Bronchial epithelial cell (primary cell): Measurements from ENCODE around the gene CLNK. TPM values are rescaled to one million over a fixed set of nuclear protein-coding genes. Genes with fewer than 3 reads are reported as not detected.

Experiments
- DNase-seq: peaks from one replicate; pipeline ENCODE4 v3.0.0-alpha.2; 2010; ENCODE audit warnings: low read depth
- FAIRE-seq: peaks from 2 replicates; lab custom pipeline; 2011; peaks lifted over from hg19 to GRCh38; lab: Jason Lieb, UNC
- H3K27me3 ChIP-seq: 2 replicates; pipeline ENCODE4 v1.5.1; 2011; ENCODE audit warnings: low read length; ENCODE audit not compliant: control insufficient read depth, insufficient read depth
- H3K36me3 ChIP-seq: 2 replicates; pipeline ENCODE4 v1.5.1; 2011; ENCODE audit warnings: low read length; ENCODE audit not compliant: control insufficient read depth, insufficient read depth
- H3K4me3 ChIP-seq: 2 replicates; pipeline ENCODE4 v1.5.1; 2011; ENCODE audit warnings: mild to moderate bottlenecking, low read depth, low read length, control low read depth
- CTCF ChIP-seq: IDR thresholded peaks from 2 replicates; pipeline ENCODE4 v1.5.1; 2011; ENCODE audit warnings: mild to moderate bottlenecking, moderate library complexity, low read length, control low read depth, inconsistent platforms; ENCODE audit not compliant: insufficient read depth, severe bottlenecking
- total RNA-seq: library from RNA; depleted of rRNA; stranded (reverse); fragments of >200 nt; gene quantifications from 2 replicates; pipeline ENCODE4 v1.2.1, GENCODE V29; 2014

The CLNK gene
- total RNA-seq, 1 donor from 2014 or later, result not detected

GRCh38 chr4:10529291-10530136, 155.1 kb downstream of the CLNK start:
- peak; percentile 78 for DNase-seq
- Histone ChIP-seq H3K4me3 (no peak overlapping the region), H3K36me3 (no peaks in the 10 kb centered on the region), H3K27me3 (no peaks in the 10 kb centered on the region)
- TF ChIP-seq CTCF, result no peak
- no peak for FAIRE-seq

GRCh38 chr4:10527438-10527837, 157.1 kb downstream of the CLNK start:
- TF ChIP-seq CTCF, result no peak
- peak; percentile 30 for DNase-seq
- Histone ChIP-seq H3K27me3 (no peaks in the 10 kb centered on the region), H3K36me3 (no peaks in the 10 kb centered on the region), H3K4me3 (no peak overlapping the region)
- no peak for FAIRE-seq

GRCh38 chr4:10526429-10527222, 157.9 kb downstream of the CLNK start:
- DNase-seq, result peak; percentile 96
- FAIRE-seq, result peak; percentile 13

GRCh38 chr4:10524196-10524833, 160.3 kb downstream of the CLNK start:
- no peak overlapping the region for H3K4me3 ChIP-seq
- H3K36me3 ChIP-seq, result no peaks in the 10 kb centered on the region
- DNase-seq, result peak; percentile 58
- no peaks in the 10 kb centered on the region for H3K27me3 ChIP-seq
- TF ChIP-seq CTCF, result no peak
- FAIRE-seq, result no peak

More at GRCh38 chr4:10526429-10527222, 157.9 kb downstream of the CLNK start:
- H3K27me3 ChIP-seq, result no peaks in the 10 kb centered on the region
- TF ChIP-seq CTCF, result no peak
- no peaks in the 10 kb centered on the region for H3K36me3 ChIP-seq
- H3K4me3 ChIP-seq, result no peak overlapping the region

GRCh38 chr4:10521424-10521823, 163.1 kb downstream of the CLNK start:
- TF ChIP-seq CTCF, result no peak
- Histone ChIP-seq H3K36me3 (no peaks in the 10 kb centered on the region), H3K27me3 (no peaks in the 10 kb centered on the region), H3K4me3 (no peak overlapping the region)
- DNase-seq (no peak), FAIRE-seq (no peak)
